GM18526 (cell line): Measurements from ENCODE around the gene CCDC32.

Source experiments
- POLR2A ChIP-seq: IDR thresholded peaks from 3 replicates; pipeline ENCODE4 v1.6.1; 2011; ENCODE audit not compliant: insufficient read length; ENCODE audit errors: extremely low read depth

The CCDC32 gene

DNA sequence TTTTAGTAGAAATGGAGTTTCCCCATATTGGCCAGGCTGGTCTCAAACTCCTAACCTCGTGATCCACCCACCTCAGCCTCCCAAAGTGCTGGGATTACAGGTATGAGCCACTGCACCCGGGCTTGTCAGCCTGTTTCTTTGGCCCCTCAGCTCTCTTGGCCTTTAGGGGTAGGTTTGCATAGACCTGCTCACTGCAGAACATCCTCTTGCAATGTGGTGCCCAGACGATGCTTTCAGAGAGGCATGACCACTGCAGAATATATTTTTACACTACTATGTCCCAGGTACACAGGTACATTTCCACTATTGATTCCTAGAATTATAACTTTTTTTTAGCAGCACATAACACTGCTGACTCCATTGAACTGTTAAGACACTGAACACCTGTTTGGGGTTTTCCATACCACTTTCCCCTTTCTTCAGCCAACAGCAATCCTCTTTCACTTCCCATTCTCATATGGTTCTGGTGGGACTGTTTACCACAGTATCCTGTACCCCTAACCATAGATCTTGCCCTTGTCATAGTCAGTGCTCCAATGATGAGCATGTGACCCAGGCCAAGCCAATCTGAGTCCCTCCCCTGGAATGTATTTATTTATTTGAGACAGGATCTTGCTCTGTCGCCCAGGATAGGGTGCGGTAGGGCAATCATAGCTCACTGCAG, 21.1 kb downstream of the CCDC32 start:
- no peak for TF ChIP-seq POLR2A

DNA sequence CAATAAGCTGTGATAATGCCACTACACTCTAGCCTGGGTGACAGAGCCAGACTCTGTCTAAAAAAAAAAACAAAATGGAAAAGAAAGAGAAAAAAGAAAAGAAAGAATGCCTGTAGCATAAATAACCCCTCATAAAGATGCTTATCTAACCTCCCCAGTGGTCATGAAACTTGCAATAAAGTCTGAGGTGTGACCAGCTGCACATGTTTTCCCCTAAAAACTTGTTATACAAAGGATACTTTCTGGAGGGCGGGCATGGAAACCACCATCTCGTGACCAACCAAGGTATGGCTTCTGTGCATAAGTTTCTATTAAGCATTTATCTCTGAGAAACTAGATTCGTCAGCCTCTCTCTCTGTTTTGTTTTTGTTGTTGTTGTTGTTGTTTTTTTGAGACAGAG, 21.8 kb downstream of the CCDC32 start:
- no peak for TF ChIP-seq POLR2A

DNA sequence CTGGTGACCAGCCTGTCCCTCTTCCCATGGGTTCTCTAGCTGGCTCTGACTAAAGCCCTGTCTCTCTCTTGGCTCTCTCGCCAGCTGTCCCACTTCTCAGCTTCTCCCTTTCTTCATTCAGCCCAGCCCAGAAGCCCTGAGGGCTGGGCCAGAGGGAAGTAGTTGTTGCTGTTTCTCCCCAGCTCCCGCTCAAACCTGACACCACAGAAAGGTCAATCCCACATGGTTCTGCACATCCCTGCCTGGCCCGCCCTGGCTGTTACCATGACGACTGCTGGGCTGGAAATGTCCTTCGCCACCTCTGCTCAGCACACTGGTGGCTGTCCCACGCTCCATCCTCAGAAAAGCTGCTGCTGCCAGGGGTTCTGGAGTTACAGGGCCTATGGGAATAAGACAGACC, 25.9 kb downstream of the CCDC32 start:
- TF ChIP-seq POLR2A, result no peak

DNA sequence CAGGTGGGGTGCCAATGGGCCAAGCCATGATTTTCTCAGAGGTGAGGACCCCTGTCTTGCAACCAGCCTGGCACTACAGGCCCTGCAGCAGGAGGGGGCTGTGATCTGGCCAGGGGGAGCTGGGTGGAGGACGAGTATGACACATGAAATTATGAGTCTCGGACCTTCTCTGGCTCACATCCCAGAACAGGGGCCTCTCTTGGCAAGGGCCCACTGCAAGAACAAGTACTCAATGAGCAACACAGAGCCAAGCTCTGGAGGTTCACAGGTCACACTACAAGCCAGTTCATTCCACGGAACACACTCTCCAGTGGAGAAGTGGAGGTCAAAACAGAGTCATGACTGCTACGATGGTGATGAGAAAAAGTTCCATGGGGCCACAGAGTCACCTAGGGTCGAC, 28.3 kb downstream of the CCDC32 start:
- TF ChIP-seq POLR2A, result no peak

DNA sequence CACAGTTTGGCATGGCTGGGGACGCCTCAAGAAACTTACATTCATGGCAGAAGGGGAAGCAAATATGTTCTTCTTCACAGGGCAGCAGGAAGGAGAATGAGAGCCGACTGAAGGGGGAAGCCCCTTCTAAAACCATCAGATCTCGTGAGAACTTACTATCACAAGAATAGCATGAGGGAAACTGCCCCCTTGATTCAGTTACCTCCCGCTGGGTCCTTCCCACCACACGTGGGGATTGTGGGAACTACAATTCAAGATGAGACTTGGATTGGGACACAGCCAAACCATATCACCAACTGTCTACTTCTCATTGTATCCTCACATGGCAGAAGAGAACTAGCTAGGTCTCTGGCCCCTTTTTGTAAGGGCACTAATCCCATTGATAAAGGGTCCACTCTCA, 30.5 kb downstream of the CCDC32 start:
- no peak for TF ChIP-seq POLR2A

DNA sequence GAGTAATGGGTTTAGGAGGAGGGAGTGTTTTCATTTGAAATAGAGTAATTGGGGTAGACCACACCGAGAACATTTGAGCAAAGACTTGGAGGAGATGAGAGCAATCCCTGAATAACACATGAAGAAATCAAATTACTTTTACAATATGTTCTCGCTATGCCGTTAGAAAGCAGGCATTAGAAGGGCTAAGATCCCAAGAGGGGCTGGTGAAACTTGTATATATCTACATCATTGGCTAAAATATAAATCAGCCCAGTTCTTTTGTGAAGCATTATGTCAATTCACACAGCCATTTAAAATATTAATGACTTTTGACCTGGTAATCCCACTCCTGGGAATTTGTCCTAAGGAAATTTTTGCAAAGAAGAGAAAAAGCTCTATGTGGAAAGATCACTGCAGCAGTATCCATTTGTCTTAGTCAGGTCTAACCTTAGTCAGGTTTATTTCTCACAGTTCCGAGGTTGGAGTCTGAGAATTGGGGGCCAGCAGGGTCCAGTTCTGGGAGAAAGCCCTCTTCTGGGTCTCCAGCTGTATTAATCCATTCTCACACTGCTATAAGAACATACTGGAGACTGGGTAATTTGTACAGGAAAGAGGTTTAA, 31.0 kb downstream of the CCDC32 start:
- TF ChIP-seq POLR2A, result no peak

DNA sequence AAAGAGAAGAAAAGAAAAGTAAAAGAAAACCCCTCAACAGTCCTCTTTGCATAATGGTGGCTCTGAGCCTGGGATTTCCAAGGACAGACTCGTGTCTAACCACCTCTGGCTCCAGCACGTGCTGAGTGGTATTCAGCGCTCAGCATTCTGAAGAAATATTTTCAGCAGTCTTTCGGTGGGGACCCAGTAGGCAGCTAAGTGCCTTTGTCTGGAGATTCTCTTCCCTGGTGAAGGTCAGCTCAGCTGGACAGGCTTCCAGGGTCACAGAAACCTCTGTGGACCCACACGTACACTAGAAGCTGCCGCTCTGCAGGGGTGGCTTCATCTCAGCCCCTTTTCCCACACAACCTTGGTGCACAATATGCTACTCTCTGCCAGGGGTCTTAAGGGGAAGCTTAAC, 36.0 kb downstream of the CCDC32 start:
- TF ChIP-seq POLR2A, result no peak

DNA sequence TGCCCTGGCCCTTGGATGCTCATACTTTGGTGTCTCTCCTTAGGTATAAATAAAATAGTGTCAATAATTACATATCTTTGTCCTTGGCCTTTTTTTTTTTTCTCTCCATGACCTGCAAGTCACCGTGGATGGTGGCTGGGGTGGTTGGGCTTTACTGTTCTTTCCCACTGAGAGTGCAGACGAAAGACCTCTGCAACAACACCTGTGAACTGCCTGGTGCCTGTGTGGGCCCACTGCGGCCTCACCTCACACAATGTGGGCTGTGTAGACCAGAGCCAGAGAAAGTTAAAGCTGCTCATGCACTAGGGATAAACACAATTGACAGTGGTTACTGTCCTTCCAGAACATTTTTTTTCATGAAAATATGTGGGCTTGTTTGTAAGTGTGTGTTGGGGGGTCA, 39.0 kb downstream of the CCDC32 start:
- TF ChIP-seq POLR2A, result no peak

DNA sequence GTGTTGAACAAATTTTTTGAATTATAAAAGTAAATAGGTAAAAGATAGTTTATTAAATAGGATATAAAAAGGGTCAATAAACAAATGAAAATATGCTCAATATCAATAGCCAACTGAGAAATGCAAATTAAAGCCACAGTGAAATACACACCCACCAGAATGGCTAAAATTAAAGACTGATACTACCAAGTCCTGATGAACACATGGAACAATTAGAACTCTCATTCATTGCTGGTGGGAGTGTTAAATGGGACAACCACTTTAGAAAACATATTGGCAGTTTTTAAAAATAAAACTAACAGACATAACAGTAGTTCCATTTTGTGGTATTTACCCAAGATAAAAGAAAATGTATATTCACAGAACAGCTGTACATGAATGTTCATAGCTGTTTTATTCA, 41.2 kb downstream of the CCDC32 start:
- no peak for TF ChIP-seq POLR2A

DNA sequence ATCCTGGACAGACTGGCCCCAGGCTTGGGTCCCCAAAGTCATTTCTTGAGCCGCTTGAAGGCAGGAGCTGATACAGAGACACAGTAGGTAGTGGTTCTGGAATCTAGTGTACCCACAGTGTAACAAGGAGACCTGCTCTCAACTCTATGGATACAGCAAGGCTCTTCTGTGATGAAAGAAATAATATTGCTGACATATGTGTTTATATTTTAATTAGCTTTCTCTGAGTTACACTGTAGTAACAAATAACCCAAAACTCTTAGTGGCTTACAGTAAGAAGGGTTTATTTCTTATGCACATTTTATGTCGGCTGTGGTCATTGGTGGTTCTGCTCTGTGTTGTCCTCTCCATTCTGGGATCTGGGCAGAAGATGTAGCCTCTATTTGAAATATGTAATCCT, 48.5 kb downstream of the CCDC32 start:
- TF ChIP-seq POLR2A, result no peak

DNA sequence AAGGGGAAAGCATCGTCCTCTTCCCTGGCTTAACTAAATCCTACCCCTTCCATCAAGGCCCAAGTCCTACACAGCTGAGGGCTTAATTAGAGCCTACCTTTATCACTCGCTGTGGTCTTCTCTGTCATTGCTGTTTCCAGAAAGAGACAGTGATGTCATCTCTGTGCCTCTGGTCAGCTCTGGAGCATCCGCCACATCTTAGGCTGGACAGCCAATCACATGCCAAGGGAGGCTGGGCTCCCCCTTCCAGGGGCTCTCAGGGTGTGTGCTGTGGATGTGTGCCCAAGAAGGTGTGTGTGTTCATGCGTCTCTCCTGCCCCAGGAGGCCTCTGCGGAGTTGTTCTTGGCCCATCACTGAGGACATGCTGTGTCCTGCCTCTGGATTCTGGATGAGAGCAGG, 51.2 kb downstream of the CCDC32 start:
- no peak for TF ChIP-seq POLR2A

DNA sequence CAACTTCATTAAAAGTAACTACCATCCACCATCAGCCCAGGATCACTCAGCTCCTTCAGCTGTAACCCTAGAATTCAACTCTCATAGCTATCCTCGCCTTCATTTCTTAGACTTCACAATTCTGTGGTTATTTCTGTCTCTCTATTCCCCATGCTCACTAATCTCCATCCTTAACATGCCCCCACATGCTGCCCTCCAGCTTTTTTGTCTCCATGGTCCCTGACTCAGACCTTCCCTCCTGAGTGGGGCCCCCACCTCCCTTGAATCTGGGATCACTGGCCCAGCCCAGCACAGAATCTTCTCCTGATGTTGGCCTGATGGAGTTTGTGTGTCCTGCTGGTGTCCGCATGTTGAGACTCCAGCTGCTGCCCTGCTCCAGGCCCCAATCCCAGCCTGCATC, 52.4 kb downstream of the CCDC32 start:
- no peak for TF ChIP-seq POLR2A

DNA sequence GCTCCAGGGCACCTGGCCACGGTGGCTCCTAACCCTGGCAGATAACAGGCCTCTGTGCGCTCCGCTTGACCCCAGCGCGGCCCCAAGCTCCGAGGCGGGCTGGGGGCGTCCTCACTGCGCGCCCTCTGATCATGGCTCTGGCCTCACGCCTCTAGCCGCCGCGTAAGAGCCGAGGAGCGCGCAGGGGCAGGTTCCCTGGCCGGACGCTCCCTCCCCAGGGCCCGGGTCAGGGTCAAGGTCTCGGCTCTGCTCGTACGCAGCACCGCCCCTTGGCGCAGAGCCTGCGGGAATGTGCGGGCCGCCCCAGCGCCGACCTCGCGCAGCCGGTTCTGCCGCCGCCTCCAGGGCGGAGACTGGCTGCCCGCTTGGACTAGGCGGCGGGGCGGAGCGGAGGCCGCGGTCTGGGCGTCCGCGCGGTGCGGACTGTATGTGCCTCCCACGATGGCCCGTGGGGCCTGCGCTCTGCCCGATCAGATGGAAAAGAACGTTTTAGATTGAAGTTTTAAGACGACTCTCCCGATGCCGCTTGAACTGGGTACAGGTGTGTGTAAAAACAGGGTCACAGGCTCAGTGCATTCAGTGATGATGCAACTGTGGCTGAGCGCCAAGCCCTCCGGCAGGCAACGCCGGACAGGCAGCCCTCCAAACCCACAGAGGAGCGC, 53.2 kb downstream of the CCDC32 start:
- TF ChIP-seq POLR2A, result no peak

DNA sequence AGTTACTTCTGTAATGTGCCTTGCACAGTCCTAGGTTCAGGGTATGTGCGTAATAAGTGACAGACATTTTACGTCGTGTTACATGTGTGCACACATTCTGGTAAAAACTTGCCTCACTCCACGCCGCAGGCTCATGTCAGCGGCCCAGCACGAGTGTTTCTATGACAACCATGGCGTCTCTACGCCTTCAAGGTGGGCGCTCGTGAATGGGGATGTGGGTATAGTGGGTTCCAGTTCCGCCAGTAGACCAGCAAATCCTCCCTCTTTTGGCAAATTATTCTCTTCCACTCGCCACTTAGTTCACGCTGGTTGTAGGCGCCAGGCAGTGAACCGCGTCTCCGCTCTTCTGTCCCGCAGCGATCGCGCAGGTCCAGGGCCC, 53.8 kb downstream of the CCDC32 start:
- no peak for TF ChIP-seq POLR2A

DNA sequence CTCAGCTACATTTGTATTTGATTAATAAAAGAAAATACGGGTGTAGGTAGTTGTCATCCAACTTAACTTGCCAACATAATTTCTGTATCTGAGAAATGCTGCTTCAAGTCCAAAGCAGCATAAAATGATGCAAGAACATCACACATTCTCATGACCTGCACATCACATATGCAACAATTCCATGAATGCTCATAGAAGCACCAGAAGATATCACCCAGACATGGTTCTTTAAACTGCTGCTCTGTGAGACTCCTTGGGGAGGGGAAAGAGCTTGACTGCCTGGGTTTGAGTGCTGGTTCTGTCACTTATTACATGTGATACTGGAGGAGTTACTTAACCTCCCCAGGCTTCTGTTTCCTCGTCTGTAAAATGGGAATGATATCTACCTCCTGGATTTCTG, 54.6 kb downstream of the CCDC32 start:
- TF ChIP-seq POLR2A, result no peak

DNA sequence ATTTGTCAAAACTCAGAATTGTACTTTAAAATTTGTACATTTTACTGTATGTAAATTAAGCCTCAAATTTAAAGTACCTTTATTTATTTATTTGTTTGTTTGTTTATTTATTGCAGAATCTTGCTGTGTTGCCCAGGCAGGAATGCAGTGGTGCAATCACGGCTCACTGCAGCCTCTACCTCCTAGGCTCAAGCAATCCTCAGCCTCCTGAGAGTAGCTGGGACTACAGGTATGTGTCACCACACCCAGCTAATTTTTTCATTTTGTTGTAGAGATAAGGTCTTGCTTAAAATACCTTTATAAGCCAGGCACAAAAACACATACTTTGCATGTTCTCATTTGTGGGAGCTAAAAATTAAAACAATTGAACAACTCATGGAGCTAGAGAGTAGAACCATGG, 56.6 kb downstream of the CCDC32 start:
- TF ChIP-seq POLR2A, result no peak
